Epidermal melanocyte (primary cell): ENCODE data around the gene CAMSAP1.

ENCODE experiments used
- DNase-seq: peaks from one replicate; pipeline ENCODE4 v3.0.0; 2011; ENCODE audit warnings: low spot score; ENCODE audit not compliant: insufficient read length

The CAMSAP1 gene

GRCh38 chr9:135776893-135777622 lies 130.3 kb downstream of the CAMSAP1 start:
- DNase-seq = no peak

GRCh38 chr9:135775911-135776310 lies 131.4 kb downstream of the CAMSAP1 start:
- DNase-seq = no peak

GRCh38 chr9:135774794-135775525 lies 132.4 kb downstream of the CAMSAP1 start:
- DNase-seq = no peak

DNA sequence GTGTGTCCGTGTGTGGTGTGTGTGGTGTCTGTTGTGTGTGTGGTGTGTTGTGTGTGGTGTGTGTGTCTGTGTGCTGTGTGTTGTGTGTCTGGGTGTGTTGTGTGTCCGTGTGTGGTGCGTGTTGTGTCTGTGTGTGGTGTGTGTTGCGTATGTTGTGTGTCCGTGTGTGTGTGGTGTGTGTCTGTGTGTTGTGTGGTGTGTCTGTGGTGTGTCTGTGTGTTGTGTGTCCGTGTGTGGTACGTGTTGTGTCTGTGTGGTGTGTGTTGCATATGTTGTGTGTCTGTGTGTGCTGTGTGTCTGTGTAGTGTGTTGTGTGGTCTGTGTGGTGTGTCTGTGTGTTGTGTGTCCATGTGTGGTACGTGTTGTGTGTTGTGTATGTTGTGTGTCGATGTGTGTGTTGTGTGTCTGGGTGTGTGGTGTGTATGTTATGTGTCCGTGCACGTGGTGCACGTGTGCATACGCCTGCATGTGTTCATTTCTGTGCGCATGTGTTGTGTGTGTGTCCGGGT lies 133.1 kb downstream of the CAMSAP1 start:
- no peak for DNase-seq

DNA sequence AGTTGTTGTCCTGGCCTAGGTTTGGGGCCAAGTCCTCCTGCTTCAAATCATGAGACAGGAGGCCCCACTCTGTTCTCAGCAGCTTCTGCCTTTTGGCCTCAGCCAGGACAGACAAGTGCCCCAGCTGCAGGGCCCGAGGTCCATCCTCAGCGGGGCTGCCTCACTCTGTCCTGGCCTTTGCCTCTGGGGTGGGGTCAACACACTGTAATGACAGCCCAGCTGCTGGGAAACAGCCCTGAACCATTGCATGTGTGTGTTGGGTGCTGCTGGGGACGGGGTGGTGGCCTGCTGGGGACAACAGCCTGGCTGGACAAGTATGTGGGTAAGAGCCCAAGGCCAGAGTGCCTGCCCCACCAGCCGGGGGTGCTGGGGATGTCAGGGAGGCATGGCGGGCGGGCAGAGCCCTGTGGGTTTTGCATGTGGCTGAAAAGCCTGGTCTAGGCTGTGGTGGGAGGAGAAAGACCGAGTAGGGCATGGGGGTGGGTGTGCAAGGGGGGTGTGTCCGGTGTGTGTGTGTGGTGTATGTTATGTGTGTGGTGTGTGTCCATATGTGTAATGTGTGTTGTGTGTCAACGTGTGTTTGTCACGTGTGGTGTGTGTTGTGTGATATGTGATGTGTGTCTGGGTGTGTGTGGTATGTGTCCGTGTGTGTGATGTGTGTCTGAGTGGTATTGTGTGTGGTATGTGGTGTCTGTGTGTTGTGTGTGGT lies 133.7 kb downstream of the CAMSAP1 start:
- no peak for DNase-seq

- DNase-seq = no peak
Measured at GRCh38 chr9:135772702-135773493, 134.4 kb downstream of the CAMSAP1 start.

GRCh38 chr9:135772056-135772646 lies 135.2 kb downstream of the CAMSAP1 start:
- DNase-seq = no peak

GRCh38 chr9:135771401-135772051 lies 135.8 kb downstream of the CAMSAP1 start:
- no peak for DNase-seq

GRCh38 chr9:135770771-135771170 lies 136.6 kb downstream of the CAMSAP1 start:
- DNase-seq = no peak

DNA sequence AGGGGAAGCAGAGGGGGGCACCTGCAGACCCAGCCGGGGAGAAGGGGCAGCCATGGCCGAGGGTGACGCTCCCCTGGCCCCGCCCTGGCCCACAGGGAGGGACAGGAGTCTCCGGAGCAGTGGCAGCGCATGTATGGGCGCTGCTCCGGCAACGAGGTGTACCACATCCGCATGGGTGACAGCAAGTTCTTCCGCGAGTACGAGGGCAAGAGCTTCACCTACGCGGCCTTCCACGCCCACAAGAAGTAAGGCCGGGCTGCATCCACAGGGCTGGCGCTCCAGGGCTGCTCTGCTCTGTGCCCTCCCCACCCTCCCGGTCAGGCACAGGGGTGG lies 137.2 kb downstream of the CAMSAP1 start:
- no peak for DNase-seq

GRCh38 chr9:135769489-135770202 lies 137.7 kb downstream of the CAMSAP1 start:
- DNase-seq = no peak

DNA sequence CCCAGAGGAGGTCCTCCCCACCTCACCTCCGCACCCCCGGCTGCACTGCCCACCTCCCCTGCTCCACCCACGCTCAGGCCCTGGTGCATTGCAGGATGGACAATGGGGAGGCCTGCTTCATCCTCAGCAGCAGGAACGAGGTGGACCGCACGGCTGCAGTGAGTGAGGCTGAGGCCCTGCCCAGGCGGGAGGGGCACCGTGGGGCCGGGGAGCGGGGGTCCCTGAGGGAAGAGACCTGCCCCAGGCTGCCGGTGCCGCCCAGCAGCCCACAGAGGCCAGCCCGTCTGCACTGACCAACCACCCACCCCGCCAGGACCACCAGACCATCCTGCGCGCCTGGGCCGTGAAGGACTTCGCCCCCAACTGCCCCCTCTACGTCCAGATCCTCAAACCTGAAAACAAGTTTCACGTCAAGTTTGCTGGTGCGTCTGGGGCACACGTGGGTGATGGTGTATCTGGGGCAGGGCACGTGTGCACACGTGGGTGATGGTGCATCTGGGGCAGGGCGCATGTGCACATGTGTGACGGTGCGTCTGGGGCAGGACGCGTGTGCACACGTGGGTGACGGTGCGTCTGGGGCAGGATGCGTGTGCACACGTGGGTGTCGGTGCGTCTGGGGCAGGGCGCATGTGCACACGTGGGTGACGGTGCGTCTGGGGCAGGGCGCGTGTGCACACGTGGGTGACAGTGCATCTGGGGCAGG lies 138.7 kb downstream of the CAMSAP1 start:
- DNase-seq = no peak

GRCh38 chr9:135766707-135767106 lies 140.6 kb downstream of the CAMSAP1 start:
- no peak for DNase-seq

DNA sequence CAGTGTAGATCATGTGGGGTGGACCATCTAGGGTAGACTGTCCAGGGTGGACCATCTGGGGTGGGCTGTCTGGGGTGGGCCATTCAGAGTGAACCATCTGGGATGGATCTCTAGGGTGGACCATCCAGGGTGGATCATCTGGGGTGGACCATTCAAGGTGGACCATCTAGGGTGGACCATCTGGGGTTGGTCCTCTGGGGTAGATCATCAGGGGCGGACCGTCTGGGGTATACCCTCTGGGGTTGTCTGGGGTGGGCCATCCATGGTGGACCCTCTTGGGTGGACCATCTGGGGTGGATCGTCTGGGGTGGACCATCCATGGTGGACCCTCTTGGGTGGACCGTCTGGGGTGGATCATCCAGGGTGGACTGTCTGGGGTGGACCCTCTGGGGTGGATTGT lies 141.1 kb downstream of the CAMSAP1 start:
- no peak for DNase-seq

DNA sequence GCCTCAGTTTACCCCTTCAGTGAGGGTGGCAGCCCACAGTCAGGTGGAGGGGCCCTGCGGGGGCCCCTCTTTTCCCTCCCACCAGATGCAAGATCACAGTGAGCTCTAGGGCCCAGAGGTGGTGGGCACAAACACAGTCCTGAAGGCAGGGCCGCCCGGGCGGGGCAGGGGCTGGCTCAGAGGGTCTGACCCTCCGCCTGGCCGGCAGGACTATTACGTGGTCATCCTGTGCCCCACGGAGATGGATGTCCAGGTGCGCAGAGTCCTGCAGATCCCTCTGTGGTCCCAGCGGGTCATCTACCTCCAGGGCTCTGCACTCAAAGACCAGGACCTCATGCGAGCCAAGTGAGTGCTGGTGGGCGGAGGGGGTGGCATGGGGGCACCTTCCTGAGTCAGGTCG lies 141.9 kb downstream of the CAMSAP1 start:
- DNase-seq = no peak

DNA sequence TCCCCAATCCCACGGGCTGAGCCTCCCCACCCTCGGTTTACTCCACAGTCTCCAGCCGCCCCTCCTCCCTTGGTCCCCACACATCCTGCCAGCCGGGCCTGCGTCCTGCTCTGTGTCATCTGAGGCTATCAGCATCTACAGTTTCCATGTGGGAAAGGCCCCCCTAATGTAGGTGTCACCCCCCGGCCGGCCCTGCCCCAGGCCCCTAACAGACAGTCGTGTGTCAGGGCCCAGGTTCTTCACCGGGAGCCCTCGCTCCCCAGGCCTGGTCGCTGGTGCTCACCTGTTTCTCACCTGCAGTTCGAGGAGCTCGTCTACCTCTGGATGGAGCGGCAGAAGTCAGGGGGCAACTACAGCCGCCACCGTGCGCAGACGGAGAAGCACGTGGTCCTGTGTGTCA lies 142.6 kb downstream of the CAMSAP1 start:
- DNase-seq = no peak

DNA sequence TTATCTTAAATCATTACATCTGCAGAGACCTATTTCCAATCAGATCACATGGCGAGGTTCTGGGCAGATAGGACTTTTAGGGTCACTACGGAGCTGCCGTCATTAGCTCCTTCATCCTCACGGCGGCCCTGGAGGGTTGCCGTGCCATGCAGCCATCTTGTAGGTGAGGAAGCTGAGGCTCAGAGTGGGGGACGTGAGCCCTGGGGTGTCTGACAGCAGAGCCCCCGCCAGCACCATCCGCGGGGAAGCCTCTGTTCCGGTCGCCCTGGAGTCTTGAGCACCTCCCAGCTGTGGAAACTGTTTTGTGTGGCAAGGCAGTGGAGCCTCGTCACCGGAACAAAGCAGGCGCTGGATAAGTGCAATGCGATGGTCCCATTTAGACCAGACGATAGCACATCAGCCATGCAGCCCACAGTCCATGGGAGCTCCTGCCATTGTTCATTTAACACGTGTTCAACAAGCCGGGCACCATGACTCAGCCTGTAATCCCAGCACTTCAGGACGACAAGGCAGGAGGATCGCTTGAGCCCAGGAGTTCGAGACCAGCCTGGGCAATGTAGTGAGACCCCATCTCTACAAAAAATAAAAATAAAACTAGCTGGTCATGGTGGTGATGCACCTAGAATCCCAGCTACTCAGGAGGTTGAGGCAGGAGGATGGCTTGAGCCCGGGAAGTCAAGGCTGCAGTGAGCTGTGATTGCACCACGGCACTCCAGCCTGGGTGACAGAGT lies 143.5 kb downstream of the CAMSAP1 start:
- no peak for DNase-seq

- DNase-seq = no peak
Measured at GRCh38 chr9:135762921-135763320, 144.4 kb downstream of the CAMSAP1 start.

DNA sequence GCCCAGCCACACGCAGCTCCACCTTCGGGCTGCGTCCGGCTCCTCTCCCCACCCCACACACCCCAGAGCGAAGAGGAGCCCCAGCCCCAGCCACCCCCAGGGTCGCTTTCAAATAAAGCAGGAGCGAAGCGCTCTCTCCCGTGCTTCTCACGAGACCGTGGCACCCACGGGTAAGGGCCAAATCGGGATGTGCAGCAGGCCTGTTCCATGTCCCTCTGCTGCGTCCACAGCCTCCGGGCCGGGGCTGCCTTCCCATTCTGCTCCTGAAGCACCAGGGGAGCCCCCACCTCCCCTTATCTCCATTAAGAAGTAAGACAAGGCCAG lies 145.5 kb downstream of the CAMSAP1 start:
- no peak for DNase-seq
